RWPE2 (cell line): ENCODE measurements around the gene MED10.

Experiments
- ATAC-seq: fragments of 200-7000 bp; cut with Tn5 transposase; 3 replicates; pipeline ENCODE4 v1.9.1; 2021; ENCODE audit warnings: low read depth
- DNase-seq: peaks from one replicate; pipeline ENCODE4 v3.0.0-alpha.2; 2020; ENCODE audit warnings: low spot score
- H3K27ac ChIP-seq: fragments of 450-650 bp; 2 replicates; pipeline ENCODE4 v1.5.1; 2017; ENCODE audit warnings: mild to moderate bottlenecking; ENCODE audit not compliant: poor library complexity, severe bottlenecking
- H3K27me3 ChIP-seq: fragments of 250-450 bp; sonication (Bioruptor Pico); 2 replicates; pipeline ENCODE4 v1.5.1; 2021; ENCODE audit warnings: mild to moderate bottlenecking, moderate library complexity; ENCODE audit not compliant: insufficient read depth, poor library complexity, severe bottlenecking
- H3K36me3 ChIP-seq: fragments of 250-450 bp; sonication (Bioruptor Pico); 2 replicates; pipeline ENCODE4 v1.5.1; 2020; ENCODE audit warnings: low read depth, mild to moderate bottlenecking, moderate library complexity
- H3K4me1 ChIP-seq: fragments of 250-450 bp; sonication (Bioruptor Pico); 2 replicates; pipeline ENCODE4 v1.5.1; 2021; ENCODE audit warnings: mild to moderate bottlenecking, moderate library complexity; ENCODE audit not compliant: insufficient read depth, poor library complexity, severe bottlenecking
- H3K4me3 ChIP-seq: fragments of 250-450 bp; sonication (Bioruptor Pico); 2 replicates; pipeline ENCODE4 v1.5.1; 2021; ENCODE audit warnings: mild to moderate bottlenecking, moderate library complexity; ENCODE audit not compliant: severe bottlenecking
- H3K9me3 ChIP-seq: fragments of 250-450 bp; sonication (Bioruptor Pico); 2 replicates; pipeline ENCODE4 v1.5.1; 2021; ENCODE audit warnings: mild to moderate bottlenecking, moderate library complexity; ENCODE audit not compliant: severe bottlenecking
- CTCF ChIP-seq: fragments of 450-650 bp; IDR thresholded peaks from one replicate; pipeline ENCODE4 v1.5.1; 2017; ENCODE audit warnings: mild to moderate bottlenecking, moderate library complexity; ENCODE audit not compliant: poor library complexity, severe bottlenecking

MED10 gene

GRCh38 chr5:6340100-6340499 is 38.2 kb downstream of the MED10 start:
- TF ChIP-seq CTCF, result no peak
- no peak overlapping the region for H3K27ac ChIP-seq
- H3K4me3 ChIP-seq, result no peak overlapping the region
- peaks cover 20% of the 10 kb centered on the region for H3K27me3 ChIP-seq
- ATAC-seq, result no peak
- H3K9me3 ChIP-seq, result no peaks in the 10 kb centered on the region
- DNase-seq, result peak; percentile 0
- H3K36me3 ChIP-seq, result no peaks in the 10 kb centered on the region
- H3K4me1 ChIP-seq, result no peaks in the 10 kb centered on the region

- Histone ChIP-seq H3K9me3 (no peaks in the 10 kb centered on the region), H3K4me1 (no peaks in the 10 kb centered on the region), H3K36me3 (no peaks in the 10 kb centered on the region), H3K27ac (no peak overlapping the region), H3K4me3 (no peak overlapping the region), H3K27me3 (peaks cover 14% of the 10 kb centered on the region)
- no peak for TF ChIP-seq CTCF
- DNase-seq (peak; percentile 27), ATAC-seq (no peak)
These were observed 39.5 kb downstream of the MED10 start for GRCh38 chr5:6338871-6339270.

GRCh38 chr5:6338135-6338534 is 40.2 kb downstream of the MED10 start:
- Histone ChIP-seq H3K4me3 (no peak overlapping the region), H3K4me1 (no peaks in the 10 kb centered on the region), H3K9me3 (no peaks in the 10 kb centered on the region), H3K27me3 (peaks cover 8% of the 10 kb centered on the region), H3K36me3 (no peaks in the 10 kb centered on the region), H3K27ac (no peak overlapping the region)
- DNase-seq (no peak), ATAC-seq (no peak)
- no peak for TF ChIP-seq CTCF

- TF ChIP-seq CTCF, result no peak
- ATAC-seq, result no peak
These were observed 45.0 kb downstream of the MED10 start for GRCh38 chr5:6333182-6333905.

GRCh38 chr5:6328173-6328572 is 50.2 kb downstream of the MED10 start:
- ATAC-seq (peak; percentile 62), DNase-seq (no peak)
- Histone ChIP-seq H3K36me3 (no peaks in the 10 kb centered on the region), H3K27me3 (no peaks in the 10 kb centered on the region), H3K9me3 (no peaks in the 10 kb centered on the region), H3K4me1 (no peaks in the 10 kb centered on the region), H3K27ac (no peak overlapping the region), H3K4me3 (no peak overlapping the region)
- TF ChIP-seq CTCF, result no peak

More at GRCh38 chr5:6333182-6333905, 45.0 kb downstream of the MED10 start:
- H3K4me1 ChIP-seq, result no peaks in the 10 kb centered on the region
- no peak overlapping the region for H3K4me3 ChIP-seq
- no peaks in the 10 kb centered on the region for H3K27me3 ChIP-seq
- H3K36me3 ChIP-seq, result no peaks in the 10 kb centered on the region
- no peaks in the 10 kb centered on the region for H3K9me3 ChIP-seq
- H3K27ac ChIP-seq, result no peak overlapping the region
- DNase-seq, result peak; percentile 11
